ENCODE measurements around the gene IL6ST. TPM values are rescaled to one million over a fixed set of nuclear protein-coding genes. Genes with fewer than 3 reads are reported as not detected.

The IL6ST gene
- total RNA-seq, 1 donor from 2014 or later, result 192 TPM

DNA sequence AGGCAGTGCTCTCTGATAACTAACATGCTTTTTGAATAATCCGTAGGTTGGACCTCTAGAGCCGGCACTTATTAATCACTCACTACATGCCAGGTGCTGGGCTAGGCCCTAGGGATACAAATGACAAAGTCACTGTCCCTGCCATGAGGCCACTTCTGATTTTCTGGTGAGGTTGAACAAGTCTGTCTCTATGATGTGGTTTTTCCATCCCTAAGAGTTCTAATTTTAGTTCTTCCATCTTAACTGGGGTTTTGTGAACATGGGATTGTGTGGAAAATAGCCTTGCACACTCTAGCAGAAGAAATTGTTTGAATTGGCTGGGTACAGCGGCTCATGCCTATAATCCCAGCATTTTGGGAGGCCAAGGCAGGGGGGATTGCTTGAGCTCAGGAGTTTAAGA is 79.0 kb downstream of the IL6ST start:
- Histone ChIP-seq H3K27ac (peak overlapping the region in 1 of 2 donors; percentile 50), H3K27me3 (no peaks in the 10 kb centered on the region), H3K4me1 (no peaks in the 10 kb centered on the region), H3K4me3 (no peak overlapping the region), H3K9me3 (no peaks in the 10 kb centered on the region), H3K36me3 (no peaks in the 10 kb centered on the region)
- DNase-seq (ENCODE audit: low spot score in 2 of 2), result no peak
- TF ChIP-seq, protein P1, sequence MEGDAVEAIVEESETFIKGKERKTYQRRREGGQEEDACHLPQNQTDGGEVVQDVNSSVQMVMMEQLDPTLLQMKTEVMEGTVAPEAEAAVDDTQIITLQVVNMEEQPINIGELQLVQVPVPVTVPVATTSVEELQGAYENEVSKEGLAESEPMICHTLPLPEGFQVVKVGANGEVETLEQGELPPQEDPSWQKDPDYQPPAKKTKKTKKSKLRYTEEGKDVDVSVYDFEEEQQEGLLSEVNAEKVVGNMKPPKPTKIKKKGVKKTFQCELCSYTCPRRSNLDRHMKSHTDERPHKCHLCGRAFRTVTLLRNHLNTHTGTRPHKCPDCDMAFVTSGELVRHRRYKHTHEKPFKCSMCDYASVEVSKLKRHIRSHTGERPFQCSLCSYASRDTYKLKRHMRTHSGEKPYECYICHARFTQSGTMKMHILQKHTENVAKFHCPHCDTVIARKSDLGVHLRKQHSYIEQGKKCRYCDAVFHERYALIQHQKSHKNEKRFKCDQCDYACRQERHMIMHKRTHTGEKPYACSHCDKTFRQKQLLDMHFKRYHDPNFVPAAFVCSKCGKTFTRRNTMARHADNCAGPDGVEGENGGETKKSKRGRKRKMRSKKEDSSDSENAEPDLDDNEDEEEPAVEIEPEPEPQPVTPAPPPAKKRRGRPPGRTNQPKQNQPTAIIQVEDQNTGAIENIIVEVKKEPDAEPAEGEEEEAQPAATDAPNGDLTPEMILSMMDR (IDR thresholded peaks at IDR 0.05), result no peak
- intact Hi-C loops (cut with DNase I), result no loop called here

DNA sequence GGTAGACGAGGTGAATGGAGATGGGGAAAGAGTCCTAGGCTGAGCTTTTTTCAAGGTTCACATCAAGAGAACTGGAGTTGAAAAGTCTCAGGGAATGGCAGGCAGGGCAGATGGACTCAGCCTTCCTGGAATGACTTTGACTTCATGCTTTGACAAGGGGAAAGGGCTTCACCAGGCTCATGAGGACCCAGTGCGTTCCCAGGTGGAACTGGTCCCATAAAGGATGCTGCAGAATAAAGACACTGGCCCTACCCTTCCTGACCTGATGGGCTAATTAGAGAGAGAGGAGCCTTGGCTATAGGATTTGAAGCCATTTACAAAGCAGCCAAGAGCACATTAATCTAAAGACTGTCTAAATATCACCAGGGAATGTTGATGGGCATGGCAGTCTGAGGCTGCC is 79.8 kb downstream of the IL6ST start:
- Histone ChIP-seq H3K9me3 (no peaks in the 10 kb centered on the region), H3K4me3 (no peak overlapping the region), H3K27ac (peak overlapping the region in 1 of 2 donors; percentile 50), H3K27me3 (no peaks in the 10 kb centered on the region), H3K4me1 (no peaks in the 10 kb centered on the region), H3K36me3 (no peaks in the 10 kb centered on the region)
- DNase-seq (ENCODE audit: low spot score in 2 of 2), result no peak
- intact Hi-C loops (cut with DNase I), result no loop called here
- TF ChIP-seq, protein P1 (IDR thresholded peaks at IDR 0.05), result no peak

DNA sequence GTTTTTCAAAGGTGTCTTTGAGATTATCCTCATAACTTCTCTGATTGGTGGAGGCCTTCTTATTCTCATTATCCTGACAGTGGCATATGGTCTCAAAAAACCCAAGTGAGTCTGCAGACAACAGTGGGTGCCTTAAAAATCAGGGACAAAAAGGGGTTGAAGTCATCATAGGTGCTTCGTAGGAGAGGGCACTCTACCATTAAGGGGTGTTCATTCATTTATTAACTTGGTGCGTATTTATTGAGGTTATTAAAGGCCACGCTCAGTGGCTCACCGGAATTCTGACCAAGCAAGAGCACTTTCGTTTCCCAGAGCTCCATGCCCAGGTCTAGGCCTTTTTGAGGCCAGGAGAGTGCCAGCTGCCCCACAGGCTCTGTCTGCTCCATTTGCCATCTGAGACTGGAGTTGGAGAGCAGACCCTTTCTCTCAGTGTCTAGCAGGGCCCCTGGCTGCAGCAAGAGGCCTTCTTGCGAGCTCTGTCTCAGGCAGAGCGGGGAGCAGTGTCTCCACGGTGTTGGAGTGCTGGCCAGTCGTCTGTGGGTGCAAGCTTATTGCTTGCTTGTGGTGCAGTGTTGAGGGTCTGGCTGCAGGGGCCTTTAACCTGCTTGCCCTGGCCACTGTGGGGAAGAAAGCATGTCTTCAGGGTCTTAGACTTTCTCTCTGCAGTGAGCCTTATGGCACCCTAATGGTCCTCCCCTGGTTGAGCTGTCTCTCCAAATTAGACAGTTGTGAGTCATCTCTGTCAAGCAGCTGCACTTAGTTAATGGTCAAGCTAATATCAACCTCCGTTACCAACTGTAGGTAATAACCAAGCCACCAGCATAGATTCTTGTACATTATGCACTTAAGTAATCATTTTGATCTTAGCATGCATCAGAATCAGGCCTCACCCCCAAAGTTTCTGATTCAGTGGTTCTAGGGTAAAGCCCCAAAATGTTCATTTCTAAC is 81.0 kb downstream of the IL6ST start:
- H3K4me3 ChIP-seq, result no peak overlapping the region
- no peaks in the 10 kb centered on the region for H3K27me3 ChIP-seq
- intact Hi-C loops (cut with DNase I), result no loop called here
- no peak for DNase-seq (ENCODE audit: low spot score in 2 of 2)
- H3K4me1 ChIP-seq, result no peaks in the 10 kb centered on the region
- H3K36me3 ChIP-seq, result no peaks in the 10 kb centered on the region
- H3K9me3 ChIP-seq, result no peaks in the 10 kb centered on the region
- H3K27ac ChIP-seq, result no peak overlapping the region
- TF ChIP-seq, protein P1 (IDR thresholded peaks at IDR 0.05), result no peak

DNA sequence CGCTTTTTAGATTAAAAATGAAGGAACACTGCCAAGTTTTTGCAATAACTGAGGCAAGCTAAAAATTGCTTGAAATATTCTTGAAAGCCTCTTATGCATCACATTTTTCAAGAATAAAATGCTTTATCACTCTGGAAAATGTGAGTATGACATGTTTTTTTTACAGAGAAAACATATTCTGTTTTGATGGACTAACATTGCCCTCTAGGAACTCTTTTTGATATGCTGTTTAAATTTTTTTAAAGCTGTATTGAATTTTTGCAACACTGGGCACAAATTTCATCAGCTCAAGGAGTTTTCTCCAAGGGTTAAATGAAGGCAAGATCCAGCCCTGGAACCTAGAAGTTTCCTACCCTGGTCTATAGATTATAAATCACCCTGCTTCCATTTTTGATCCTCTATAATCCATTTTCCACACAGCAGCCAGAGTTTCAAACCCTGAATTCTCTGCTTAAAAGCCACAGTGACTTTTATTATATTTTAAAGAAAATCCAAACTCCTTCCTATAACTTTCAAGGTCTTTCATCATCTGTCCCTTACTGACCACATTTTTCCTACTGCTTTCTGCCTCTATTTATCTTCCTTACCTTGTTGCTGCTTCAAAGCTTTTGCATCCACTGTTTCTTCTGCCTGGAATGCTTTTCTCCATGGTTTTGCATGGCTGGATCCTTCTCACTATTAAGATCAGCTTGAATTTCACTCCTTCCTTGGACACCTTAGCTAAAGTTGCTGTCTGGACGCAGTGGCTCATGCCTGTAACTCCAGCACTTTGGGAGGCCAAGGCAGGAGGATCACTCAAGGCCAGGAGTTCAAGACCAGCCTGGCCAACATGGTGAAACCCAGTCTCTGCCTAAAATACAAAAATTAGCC is 82.7 kb downstream of the IL6ST start:
- Histone ChIP-seq H3K36me3 (no peaks in the 10 kb centered on the region), H3K9me3 (no peaks in the 10 kb centered on the region), H3K4me3 (no peak overlapping the region), H3K27ac (no peak overlapping the region), H3K27me3 (no peaks in the 10 kb centered on the region), H3K4me1 (no peaks in the 10 kb centered on the region)
- TF ChIP-seq, protein P1 (IDR thresholded peaks at IDR 0.05), result no peak
- no peak for DNase-seq (ENCODE audit: low spot score in 2 of 2)
- intact Hi-C loops (cut with DNase I), result no loop called here

DNA sequence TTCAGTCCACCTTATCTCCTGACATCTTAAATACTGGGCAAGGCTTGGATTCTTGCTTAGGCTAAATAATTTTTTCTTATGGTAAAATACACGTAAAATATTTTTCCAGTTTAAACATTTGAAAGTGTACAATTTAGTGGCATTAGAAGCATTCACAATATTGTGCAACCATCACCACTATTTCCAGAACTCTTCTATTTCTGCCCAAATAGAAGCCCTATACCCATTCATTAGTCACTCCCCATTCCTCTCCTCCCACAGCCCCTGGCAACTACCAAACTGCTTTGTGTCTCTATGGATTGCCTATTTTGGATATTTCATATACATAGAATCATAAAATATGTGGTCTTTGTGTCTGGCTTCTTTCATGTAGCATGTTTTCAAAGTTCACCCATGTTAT is 86.0 kb downstream of the IL6ST start:
- no peak overlapping the region for H3K27ac ChIP-seq
- H3K4me3 ChIP-seq, result no peak overlapping the region
- no peak for DNase-seq (ENCODE audit: low spot score in 2 of 2)
- H3K27me3 ChIP-seq, result no peaks in the 10 kb centered on the region
- H3K4me1 ChIP-seq, result no peaks in the 10 kb centered on the region
- H3K9me3 ChIP-seq, result no peaks in the 10 kb centered on the region
- no peaks in the 10 kb centered on the region for H3K36me3 ChIP-seq
- TF ChIP-seq, protein P1 (IDR thresholded peaks at IDR 0.05), result no peak
- intact Hi-C loops (cut with DNase I), result no loop called here
